HL-60 (cell line): ENCODE data around the gene GAL3ST2.
"Not testable (repeated sequence)": the region's sequence is repeated elsewhere in the genome, so short reads cannot be mapped to it uniquely, and the experiment has no call there.

Experiments
- DNase-seq, 2 experiments: peaks; one replicate each; pipeline ENCODE4 v3.0.0-alpha.2; 2010 to 2020; ENCODE audit warnings: low read depth in 1 of 2, low spot score in 1 of 2
- H3K27ac ChIP-seq: fragments of 250-450 bp; sonication (Bioruptor Pico); replicated peaks from 2 replicates; pipeline ENCODE4 v1.5.1; 2020; ENCODE audit warnings: mild to moderate bottlenecking, moderate library complexity
- H3K27me3 ChIP-seq: fragments of 250-450 bp; sonication (Bioruptor Pico); 2 replicates; pipeline ENCODE4 v1.5.1; 2021; ENCODE audit warnings: mild to moderate bottlenecking, moderate library complexity; ENCODE audit not compliant: insufficient read depth, poor library complexity, severe bottlenecking
- H3K4me3 ChIP-seq: replicated peaks from 2 replicates; pipeline ENCODE4 v1.5.1; 2011; ENCODE audit warnings: mild to moderate bottlenecking, control low read depth, low read length; ENCODE audit not compliant: insufficient read depth
- CTCF ChIP-seq: IDR thresholded peaks from one replicate; pipeline ENCODE4 v1.5.1; 2011; ENCODE audit warnings: low read length, control low read depth, inconsistent platforms; ENCODE audit not compliant: insufficient read depth
- GABPA ChIP-seq: IDR thresholded peaks from 2 replicates; pipeline ENCODE4 v1.6.1; 2012; ENCODE audit warnings: low read depth
- POLR2AphosphoS5 ChIP-seq: IDR thresholded peaks from 2 replicates; pipeline ENCODE4 v1.6.1; 2012; ENCODE audit warnings: low read depth
- REST ChIP-seq: IDR thresholded peaks from 2 replicates; pipeline ENCODE4 v1.6.1; 2012; ENCODE audit warnings: low read depth; ENCODE audit not compliant: insufficient replicate concordance
- SPI1 ChIP-seq: IDR thresholded peaks from 2 replicates; pipeline ENCODE4 v1.6.1; 2012; ENCODE audit warnings: low read depth, mild to moderate bottlenecking, borderline replicate concordance

GAL3ST2 gene

GRCh38 chr2:241755777-241756176 is 20.8 kb upstream of the GAL3ST2 start:
- H3K27ac ChIP-seq = no peak overlapping the region
- DNase-seq = no peak
- no peak overlapping the region for H3K4me3 ChIP-seq
- H3K27me3 ChIP-seq = no peaks in the 10 kb centered on the region
- TF ChIP-seq GABPA = no peak
- TF ChIP-seq SPI1 = no peak
- TF ChIP-seq REST = no peak
- TF ChIP-seq CTCF = no peak
- no peak for TF ChIP-seq POLR2AphosphoS5

- DNase-seq = no peak
- H3K4me3 ChIP-seq = no peak overlapping the region
- H3K27ac ChIP-seq = no peak overlapping the region
- H3K27me3 ChIP-seq = no peaks in the 10 kb centered on the region
- TF ChIP-seq GABPA = no peak
- TF ChIP-seq POLR2AphosphoS5 = no peak
- no peak for TF ChIP-seq CTCF
- no peak for TF ChIP-seq REST
- no peak for TF ChIP-seq SPI1
Measured at GRCh38 chr2:241759067-241759807, 17.4 kb upstream of the GAL3ST2 start.

- DNase-seq, H3K27ac ChIP-seq, H3K27me3 ChIP-seq: not testable (repeated sequence)
Measured at GRCh38 chr2:241759893-241760292, 16.7 kb upstream of the GAL3ST2 start.

GRCh38 chr2:241760301-241760771 is 16.3 kb upstream of the GAL3ST2 start:
- no peak for DNase-seq
- TF ChIP-seq GABPA = no peak
- TF ChIP-seq POLR2AphosphoS5 = no peak
- no peak for TF ChIP-seq CTCF
- TF ChIP-seq REST = no peak
- TF ChIP-seq SPI1 = no peak
- Histone ChIP-seq H3K27me3 (no peaks in the 10 kb centered on the region), H3K27ac (no peak overlapping the region), H3K4me3 (no peak overlapping the region)

More at GRCh38 chr2:241759893-241760292, 16.7 kb upstream of the GAL3ST2 start:
- H3K4me3 ChIP-seq = not testable (repeated sequence)
